Skeletal muscle satellite cell (primary cell): ENCODE measurements around the gene EYA4.

Source experiments
- H3K27me3 ChIP-seq: 2 replicates; pipeline ENCODE4 v1.7.0; 2013; ENCODE audit warnings: low read length; ENCODE audit not compliant: control insufficient read depth, insufficient read depth
- H3K36me3 ChIP-seq: 2 replicates; pipeline ENCODE4 v1.7.0; 2013; ENCODE audit warnings: mild to moderate bottlenecking, control low read depth, low read length; ENCODE audit not compliant: insufficient read depth
- H3K4me1 ChIP-seq: 2 replicates; pipeline ENCODE4 v1.7.0; 2013; ENCODE audit warnings: low read length; ENCODE audit not compliant: control insufficient read depth, insufficient read depth
- H3K4me2 ChIP-seq: 2 replicates; pipeline ENCODE4 v1.7.0; 2013; ENCODE audit warnings: mild to moderate bottlenecking, low read length
- H3K4me3 ChIP-seq: 2 replicates; pipeline ENCODE4 v1.7.0; 2013; ENCODE audit warnings: low read length
- H3K9ac ChIP-seq: 2 replicates; pipeline ENCODE4 v1.7.0; 2013; ENCODE audit warnings: mild to moderate bottlenecking, low read depth, low read length, moderate library complexity
- H3K9me3 ChIP-seq: replicated peaks from 2 replicates; pipeline ENCODE4 v1.7.0; 2013; ENCODE audit warnings: mild to moderate bottlenecking, control low read depth, low read length

EYA4 gene

GRCh38 chr6:133467231-133467981, 226.2 kb downstream of the EYA4 start:
- Histone ChIP-seq H3K9ac (no peak overlapping the region), H3K4me1 (no peaks in the 10 kb centered on the region), H3K36me3 (peaks cover 7% of the 10 kb centered on the region), H3K27me3 (no peaks in the 10 kb centered on the region), H3K4me3 (no peak overlapping the region), H3K4me2 (no peak overlapping the region), H3K9me3 (no peaks in the 10 kb centered on the region)

GRCh38 chr6:133467982-133468380, 226.8 kb downstream of the EYA4 start:
- no peaks in the 10 kb centered on the region for H3K4me1 ChIP-seq
- H3K4me2 ChIP-seq, result no peak overlapping the region
- no peak overlapping the region for H3K4me3 ChIP-seq
- H3K36me3 ChIP-seq, result peaks cover 7% of the 10 kb centered on the region
- no peaks in the 10 kb centered on the region for H3K9me3 ChIP-seq
- no peak overlapping the region for H3K9ac ChIP-seq
- no peaks in the 10 kb centered on the region for H3K27me3 ChIP-seq

DNA sequence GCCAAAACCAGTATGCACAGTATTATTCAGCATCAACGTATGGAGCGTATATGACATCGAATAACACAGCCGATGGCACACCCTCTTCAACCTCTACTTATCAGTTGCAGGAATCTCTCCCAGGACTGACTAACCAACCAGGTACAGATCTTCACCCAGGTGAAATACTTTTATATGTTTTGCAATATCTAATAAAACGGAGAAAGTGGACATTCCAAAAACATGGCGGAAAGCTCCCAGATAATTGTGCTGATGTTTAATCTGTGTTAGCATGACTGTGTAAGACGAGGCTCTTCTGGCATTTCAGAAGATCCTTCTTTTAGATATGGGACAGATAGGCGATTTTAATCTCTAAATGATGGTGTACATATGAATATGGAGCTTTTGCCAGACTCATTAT, 227.4 kb downstream of the EYA4 start:
- no peaks in the 10 kb centered on the region for H3K9me3 ChIP-seq
- no peaks in the 10 kb centered on the region for H3K27me3 ChIP-seq
- H3K9ac ChIP-seq, result no peak overlapping the region
- no peak overlapping the region for H3K4me3 ChIP-seq
- H3K4me2 ChIP-seq, result no peak overlapping the region
- peaks cover 7% of the 10 kb centered on the region for H3K36me3 ChIP-seq
- no peaks in the 10 kb centered on the region for H3K4me1 ChIP-seq

- H3K36me3 ChIP-seq, result no peaks in the 10 kb centered on the region
- H3K9ac ChIP-seq, result no peak overlapping the region
- H3K4me2 ChIP-seq, result no peak overlapping the region
- no peak overlapping the region for H3K4me3 ChIP-seq
- no peaks in the 10 kb centered on the region for H3K4me1 ChIP-seq
- H3K27me3 ChIP-seq, result no peaks in the 10 kb centered on the region
- no peaks in the 10 kb centered on the region for H3K9me3 ChIP-seq
Measured at GRCh38 chr6:133474516-133474915, 233.4 kb downstream of the EYA4 start.

DNA sequence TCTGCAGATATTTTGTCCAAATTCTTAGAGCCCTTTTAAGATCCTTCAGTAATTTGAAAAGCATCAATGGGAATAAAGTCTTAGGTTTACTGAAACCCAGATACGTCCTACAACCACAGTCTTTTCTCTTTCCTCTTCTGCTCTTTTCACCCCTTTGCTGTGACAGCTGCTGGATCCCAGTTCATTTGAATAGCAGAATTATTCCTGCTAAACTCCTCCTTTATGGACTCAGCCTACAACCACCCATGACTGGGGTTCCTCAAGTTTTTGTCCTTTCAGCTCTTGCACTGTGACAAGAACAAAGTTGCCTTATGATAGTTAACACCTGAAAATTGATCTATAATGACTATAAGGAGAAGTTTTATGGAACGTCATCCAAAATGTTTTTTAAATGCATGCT, 237.5 kb downstream of the EYA4 start:
- H3K9ac ChIP-seq, result no peak overlapping the region
- no peaks in the 10 kb centered on the region for H3K9me3 ChIP-seq
- H3K4me2 ChIP-seq, result no peak overlapping the region
- no peaks in the 10 kb centered on the region for H3K4me1 ChIP-seq
- no peaks in the 10 kb centered on the region for H3K27me3 ChIP-seq
- H3K36me3 ChIP-seq, result no peaks in the 10 kb centered on the region
- H3K4me3 ChIP-seq, result no peak overlapping the region

- Histone ChIP-seq H3K4me2 (no peak overlapping the region), H3K9me3 (no peaks in the 10 kb centered on the region), H3K4me1 (no peaks in the 10 kb centered on the region)
Measured at GRCh38 chr6:133487174-133487573, 246.0 kb downstream of the EYA4 start.

DNA sequence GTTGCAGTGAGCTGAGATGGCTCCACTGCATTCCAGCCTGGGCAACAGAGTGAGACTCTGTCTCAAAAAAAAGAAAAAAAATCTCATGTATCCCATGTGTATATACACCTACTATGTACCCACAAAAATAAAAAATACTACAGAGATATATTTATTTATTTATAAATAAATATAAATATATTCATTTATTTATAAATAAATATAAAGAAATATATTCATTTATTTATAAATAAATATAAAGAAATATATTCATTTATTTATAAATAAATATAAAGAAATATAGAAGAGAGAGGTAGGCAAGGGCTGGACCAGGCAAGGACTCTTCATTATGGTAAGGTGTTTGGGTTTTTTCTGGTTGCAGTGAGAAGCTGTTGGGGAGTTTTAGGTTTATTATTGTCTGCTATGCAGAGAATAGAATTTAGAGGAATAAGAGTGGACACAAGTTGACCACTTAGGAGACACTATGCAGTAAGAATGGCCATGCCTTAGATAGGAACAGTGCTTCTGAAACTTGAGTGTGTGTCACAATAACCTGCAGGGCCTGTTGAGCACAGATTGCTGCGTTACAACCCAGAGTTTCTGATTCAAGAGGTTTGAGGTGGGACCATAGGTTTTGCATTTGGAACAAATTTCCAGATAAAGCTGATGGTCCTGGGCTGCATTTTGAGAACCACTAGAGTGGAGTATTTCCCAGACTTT, 254.2 kb downstream of the EYA4 start:
- H3K4me2 ChIP-seq, result no peak overlapping the region

More at GRCh38 chr6:133487174-133487573, 246.0 kb downstream of the EYA4 start:
- Histone ChIP-seq H3K27me3 (no peaks in the 10 kb centered on the region), H3K36me3 (no peaks in the 10 kb centered on the region), H3K4me3 (no peak overlapping the region), H3K9ac (no peak overlapping the region)

GRCh38 chr6:133499662-133500061, 258.5 kb downstream of the EYA4 start:
- Histone ChIP-seq H3K4me1 (peaks cover 34% of the 10 kb centered on the region), H3K9me3 (no peaks in the 10 kb centered on the region), H3K9ac (no peak overlapping the region), H3K4me3 (no peak overlapping the region), H3K4me2 (no peak overlapping the region), H3K36me3 (no peaks in the 10 kb centered on the region), H3K27me3 (no peaks in the 10 kb centered on the region)

More for the DNA sequence above, 254.2 kb downstream of the EYA4 start:
- Histone ChIP-seq H3K36me3 (no peaks in the 10 kb centered on the region), H3K27me3 (no peaks in the 10 kb centered on the region), H3K4me3 (no peak overlapping the region), H3K9me3 (no peaks in the 10 kb centered on the region), H3K9ac (no peak overlapping the region), H3K4me1 (no peaks in the 10 kb centered on the region)

DNA sequence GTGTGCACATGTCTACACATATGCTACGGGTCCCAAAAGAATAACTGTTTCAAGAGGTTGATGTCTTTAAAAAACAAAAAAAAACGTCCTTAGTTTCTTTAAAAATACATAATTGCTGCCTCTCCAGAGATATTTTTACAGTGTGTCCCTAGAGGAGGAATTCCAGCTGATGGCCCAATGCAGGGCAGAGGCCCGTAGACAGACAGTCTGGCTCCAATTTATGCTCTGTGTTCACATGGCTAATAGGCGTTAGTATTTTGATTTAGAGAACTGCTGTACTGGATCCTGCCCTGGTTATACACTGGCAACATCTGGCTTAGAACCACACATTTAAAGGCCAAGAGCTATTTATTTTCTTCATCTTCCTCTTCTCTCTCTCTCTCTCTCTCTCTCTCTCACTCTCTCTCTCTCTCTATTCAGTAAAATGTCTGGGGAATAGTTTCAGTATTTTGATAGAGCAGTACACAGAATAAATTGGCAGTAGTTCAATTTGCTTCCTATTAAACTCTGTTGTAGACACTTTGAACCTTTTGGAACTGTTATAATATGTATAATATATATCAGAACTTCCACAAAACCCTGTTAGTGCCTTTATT, 260.6 kb downstream of the EYA4 start:
- no peaks in the 10 kb centered on the region for H3K36me3 ChIP-seq
- no peaks in the 10 kb centered on the region for H3K27me3 ChIP-seq
- H3K9me3 ChIP-seq, result no peaks in the 10 kb centered on the region
- no peak overlapping the region for H3K4me3 ChIP-seq
- H3K4me1 ChIP-seq, result peaks cover 42% of the 10 kb centered on the region
- peak overlapping the region; percentile 42 for H3K4me2 ChIP-seq
- peak overlapping the region; percentile 47 for H3K9ac ChIP-seq

DNA sequence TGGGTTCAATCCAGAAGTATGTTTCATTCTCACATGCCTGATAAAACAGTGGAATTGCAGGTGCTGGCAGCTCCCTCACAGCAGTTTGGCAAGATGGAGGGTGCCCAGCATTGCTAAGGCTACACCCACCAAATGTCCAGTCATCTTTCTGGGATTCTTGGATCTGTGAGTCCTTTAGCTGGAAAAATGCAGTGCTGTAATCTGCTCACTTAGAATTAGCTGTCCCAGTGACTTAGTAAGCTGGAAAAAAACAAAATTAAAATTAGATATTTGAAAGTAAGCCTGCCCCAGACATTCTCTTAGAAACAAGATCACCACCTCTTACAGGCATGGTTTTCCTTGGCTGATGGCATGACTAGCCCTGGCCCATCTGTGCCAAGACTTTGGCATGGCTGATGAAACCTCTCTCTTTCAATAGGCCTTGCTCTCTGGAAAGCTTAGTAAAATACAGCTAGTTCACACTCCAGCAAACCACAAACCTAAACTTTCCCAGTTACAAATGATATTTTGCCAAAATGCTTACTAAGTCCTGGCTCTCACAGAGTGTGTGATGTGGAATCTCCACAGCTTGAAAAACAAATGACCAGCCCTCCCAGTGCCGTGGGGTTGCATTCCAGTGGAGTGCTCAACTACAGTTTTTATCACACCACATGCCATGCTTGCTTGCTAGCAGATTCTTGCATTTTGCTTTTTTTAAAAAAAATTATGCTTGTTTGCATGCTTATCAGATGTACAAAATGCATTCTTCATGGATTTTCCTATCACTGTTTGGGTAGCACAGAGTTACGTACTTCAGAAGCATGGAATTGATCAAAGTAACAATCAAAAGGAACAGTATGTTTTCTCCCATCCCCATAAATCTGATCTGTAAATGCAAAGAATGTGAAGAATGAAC, 261.5 kb downstream of the EYA4 start:
- H3K36me3 ChIP-seq, result no peaks in the 10 kb centered on the region
- peak overlapping the region; percentile 42 for H3K4me2 ChIP-seq
- no peaks in the 10 kb centered on the region for H3K9me3 ChIP-seq
- H3K4me3 ChIP-seq, result no peak overlapping the region
- H3K27me3 ChIP-seq, result no peaks in the 10 kb centered on the region
- H3K4me1 ChIP-seq, result peaks cover 42% of the 10 kb centered on the region
- H3K9ac ChIP-seq, result peak overlapping the region; percentile 47

DNA sequence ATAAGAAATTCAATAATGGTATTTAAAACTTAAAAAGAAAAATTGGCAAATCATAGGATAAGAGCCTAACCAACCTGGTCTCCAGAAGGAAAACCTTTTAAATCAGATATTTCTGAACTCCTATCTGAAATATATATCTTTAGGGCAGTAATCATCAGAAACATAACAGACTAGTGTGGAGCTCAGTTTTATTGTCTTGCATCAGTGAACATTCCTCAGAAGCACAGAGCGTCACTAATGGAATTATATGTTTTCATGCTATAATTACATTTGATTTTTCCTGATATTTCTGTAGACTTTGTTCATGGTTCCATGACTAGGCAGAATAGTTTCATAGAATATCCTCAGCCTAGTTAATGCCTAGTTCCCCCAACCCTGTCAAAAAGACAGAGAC, 262.2 kb downstream of the EYA4 start:
- H3K4me2 ChIP-seq, result peak overlapping the region; percentile 42
- H3K4me1 ChIP-seq, result peaks cover 42% of the 10 kb centered on the region
- peak overlapping the region; percentile 47 for H3K9ac ChIP-seq
- no peaks in the 10 kb centered on the region for H3K36me3 ChIP-seq
- no peaks in the 10 kb centered on the region for H3K27me3 ChIP-seq
- no peak overlapping the region for H3K4me3 ChIP-seq
- no peaks in the 10 kb centered on the region for H3K9me3 ChIP-seq
